NCI-H345 treated with DMSO at 0.1 percent for 48 hours (cell line): ENCODE measurements around the gene ARPP19.
"Not testable (repeated sequence)": the region's sequence is repeated elsewhere in the genome, so short reads cannot be mapped to it uniquely, and the experiment has no call there.

Source experiments
- DNase-seq: peaks from one replicate; lab custom pipeline; 2025; ENCODE audit not compliant: unreplicated experiment; lab: John Stamatoyannopoulos, UW

The ARPP19 gene

DNA sequence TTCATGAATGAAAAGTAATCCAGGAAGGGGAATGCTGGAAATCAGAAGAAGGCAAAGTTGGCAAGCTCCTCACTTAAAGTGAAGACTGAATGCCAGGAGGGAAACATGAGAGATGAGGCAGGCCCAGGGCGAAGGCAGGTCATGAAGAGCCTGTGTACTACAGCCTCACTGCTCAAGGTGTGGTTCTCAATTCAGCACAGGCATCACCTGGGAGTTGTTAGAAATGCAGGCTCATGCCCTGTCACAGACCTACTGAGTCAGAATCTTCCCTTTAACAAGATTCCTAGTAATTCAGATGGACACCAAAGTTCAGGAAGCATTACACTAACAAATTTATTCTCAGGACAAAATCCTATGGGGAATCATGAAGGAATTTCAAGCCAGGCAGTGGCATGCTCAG lies 54.3 kb downstream of the ARPP19 start:
- no peak for DNase-seq

DNA sequence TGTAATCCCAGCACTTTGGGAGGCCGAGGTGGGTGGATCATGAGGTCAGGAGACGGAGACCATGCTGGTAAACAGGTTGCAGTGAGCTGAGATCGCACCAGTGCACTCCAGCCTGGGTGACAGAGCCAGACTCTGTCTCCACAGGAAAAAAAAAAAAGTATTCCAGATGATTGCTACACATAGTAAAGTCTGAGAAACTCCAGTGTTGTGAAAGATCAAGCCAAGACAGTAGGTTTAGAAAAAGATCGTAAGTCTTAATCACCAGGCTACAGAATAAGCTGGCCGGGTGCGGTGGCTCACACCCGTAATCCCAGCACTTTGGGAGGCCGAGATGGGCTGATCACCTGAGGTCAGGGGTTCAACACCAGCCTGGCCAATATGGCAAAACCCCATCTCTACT lies 56.0 kb downstream of the ARPP19 start:
- not testable (repeated sequence) for DNase-seq

- no peak for DNase-seq
These were observed 57.7 kb downstream of the ARPP19 start for GRCh38 chr15:52511084-52511483.

DNA sequence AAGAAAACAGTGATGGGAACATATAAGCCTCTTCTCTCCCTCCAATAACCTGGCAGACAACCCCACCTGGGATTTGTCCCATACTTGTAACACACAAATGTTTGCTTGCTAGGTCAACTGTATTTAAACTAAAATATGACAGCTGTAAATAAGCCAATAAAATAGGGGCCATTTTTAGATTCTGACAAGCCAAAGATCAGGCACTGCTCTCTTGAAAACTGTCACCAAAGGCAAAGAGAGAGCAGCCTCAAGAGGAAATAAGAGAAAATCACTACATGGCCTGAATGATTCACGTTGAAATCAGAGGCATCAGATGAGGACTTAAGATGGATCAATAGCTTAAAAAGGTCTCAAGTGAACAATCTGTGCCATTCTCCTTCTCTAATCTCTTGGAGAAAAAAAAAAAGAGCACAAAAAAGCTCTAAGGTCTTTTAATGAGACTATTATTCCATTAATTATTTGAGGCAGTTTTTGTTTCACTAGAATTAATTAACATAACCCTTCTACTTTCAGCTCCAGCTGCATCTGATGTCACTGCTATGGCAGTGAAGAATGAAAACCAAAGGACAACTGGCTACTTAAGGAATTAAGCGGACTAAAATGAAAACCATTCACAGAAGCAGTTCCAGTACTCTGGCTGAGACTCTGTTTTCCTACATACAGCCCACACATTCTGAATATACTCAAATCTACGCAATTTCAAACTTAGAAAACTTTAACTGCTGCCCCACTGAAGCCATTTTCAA lies 59.2 kb downstream of the ARPP19 start:
- DNase-seq, result no peak

- no peak for DNase-seq
These were observed 62.3 kb downstream of the ARPP19 start for GRCh38 chr15:52506549-52506948.

GRCh38 chr15:52505151-52505550 lies 63.7 kb downstream of the ARPP19 start:
- no peak for DNase-seq

GRCh38 chr15:52503788-52504496 lies 64.9 kb downstream of the ARPP19 start:
- no peak for DNase-seq

DNA sequence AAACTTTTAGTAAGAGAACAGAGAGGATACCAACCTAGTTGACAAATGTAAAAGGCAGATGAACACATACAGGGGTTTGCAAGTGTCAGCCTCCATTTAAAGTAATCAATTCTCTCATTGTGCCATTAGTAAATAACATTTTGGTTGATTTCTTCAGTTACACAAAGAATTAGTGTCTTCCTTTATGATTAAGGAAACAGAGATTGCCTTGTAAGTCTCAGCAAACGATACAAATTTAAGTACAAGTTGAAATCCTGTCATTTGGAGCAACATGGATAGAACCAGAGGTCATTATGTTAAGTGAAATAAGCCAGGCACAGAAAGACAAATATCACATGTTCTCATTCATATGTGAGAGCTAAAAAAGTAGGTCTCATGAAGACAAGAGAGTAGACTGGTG lies 66.2 kb downstream of the ARPP19 start:
- DNase-seq, result no peak

GRCh38 chr15:52499506-52499905 lies 69.3 kb downstream of the ARPP19 start:
- DNase-seq, result no peak

GRCh38 chr15:52498706-52499105 lies 70.1 kb downstream of the ARPP19 start:
- no peak for DNase-seq
